Esophagus muscularis mucosa (tissue), 3 donors: ENCODE results near the gene ARID4B.

Experiments used
- POLR2A ChIP-seq: fragments of 450-650 bp; IDR thresholded peaks from one replicate; pipeline ENCODE4 v1.6.1; 2017; ENCODE audit warnings: antibody characterized with exemption, moderate library complexity, mild to moderate bottlenecking, low read depth
- TF ChIP-seq, protein P1 (sequence below), 3 experiments: fragments of 200-600 bp in 2 of 3; fragments of 450-650 bp in 1 of 3; sonication (generic) in 2 of 3; IDR thresholded peaks; one replicate each; pipeline ENCODE4 v1.5.1; 2017 to 2019; ENCODE audit warnings: antibody characterized with exemption in 3 of 3, mild to moderate bottlenecking in 2 of 3, moderate library complexity in 1 of 3

GRCh38 chr1:235160383-235160956 is 167.5 kb downstream of the ARID4B start:
- no peak for TF ChIP-seq POLR2A
- TF ChIP-seq, protein P1, sequence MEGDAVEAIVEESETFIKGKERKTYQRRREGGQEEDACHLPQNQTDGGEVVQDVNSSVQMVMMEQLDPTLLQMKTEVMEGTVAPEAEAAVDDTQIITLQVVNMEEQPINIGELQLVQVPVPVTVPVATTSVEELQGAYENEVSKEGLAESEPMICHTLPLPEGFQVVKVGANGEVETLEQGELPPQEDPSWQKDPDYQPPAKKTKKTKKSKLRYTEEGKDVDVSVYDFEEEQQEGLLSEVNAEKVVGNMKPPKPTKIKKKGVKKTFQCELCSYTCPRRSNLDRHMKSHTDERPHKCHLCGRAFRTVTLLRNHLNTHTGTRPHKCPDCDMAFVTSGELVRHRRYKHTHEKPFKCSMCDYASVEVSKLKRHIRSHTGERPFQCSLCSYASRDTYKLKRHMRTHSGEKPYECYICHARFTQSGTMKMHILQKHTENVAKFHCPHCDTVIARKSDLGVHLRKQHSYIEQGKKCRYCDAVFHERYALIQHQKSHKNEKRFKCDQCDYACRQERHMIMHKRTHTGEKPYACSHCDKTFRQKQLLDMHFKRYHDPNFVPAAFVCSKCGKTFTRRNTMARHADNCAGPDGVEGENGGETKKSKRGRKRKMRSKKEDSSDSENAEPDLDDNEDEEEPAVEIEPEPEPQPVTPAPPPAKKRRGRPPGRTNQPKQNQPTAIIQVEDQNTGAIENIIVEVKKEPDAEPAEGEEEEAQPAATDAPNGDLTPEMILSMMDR (IDR thresholded peaks at IDR 0.05): no peak
